Psoas muscle (tissue), 8 donors: Measurements from ENCODE around the gene GPR68. TPM values are rescaled to one million over a fixed set of nuclear protein-coding genes. Genes with fewer than 3 reads are reported as not detected.

Source experiments
- ATAC-seq, 4 donors: fragments of 200-7000 bp; cut with Tn5 transposase; one replicate each; pipeline ENCODE4 v1.9.1; 2020; ENCODE audit warnings: moderate library complexity in 3 of 4, mild to moderate bottlenecking in 2 of 4
- DNase-seq, 2 donors: peaks; one replicate each; pipeline ENCODE4 v3.0.0-alpha.2; 2020
- H3K27ac ChIP-seq: fragments of 200-600 bp; one replicate; pipeline ENCODE4 v1.8.0; 2022
- H3K27me3 ChIP-seq, 3 donors: fragments of 200-600 bp in 1 of 3; one replicate each; pipeline versions ENCODE4 v1.6.1 to v1.8.0; 2013 to 2022; ENCODE audit warnings: low read length in 2 of 3, mild to moderate bottlenecking in 2 of 3, moderate library complexity in 1 of 3; ENCODE audit not compliant: insufficient read depth in 3 of 3
- H3K36me3 ChIP-seq, 2 donors: fragments of 200-600 bp in 1 of 2; one replicate each; pipeline versions ENCODE4 v1.6.1 to v1.8.0; 2013 to 2022; ENCODE audit warnings: low read depth in 1 of 2, mild to moderate bottlenecking in 1 of 2, moderate library complexity in 1 of 2; ENCODE audit not compliant: insufficient read depth in 1 of 2
- H3K4me1 ChIP-seq: fragments of 200-600 bp; one replicate; pipeline ENCODE4 v1.8.0; 2022
- H3K4me3 ChIP-seq: fragments of 200-600 bp; one replicate; pipeline ENCODE4 v1.8.0; 2022; ENCODE audit warnings: mild to moderate bottlenecking
- H3K9me3 ChIP-seq: fragments of 200-600 bp; one replicate; pipeline ENCODE4 v1.8.0; 2022
- CTCF ChIP-seq: fragments of 200-600 bp; IDR thresholded peaks from one replicate; pipeline ENCODE4 v1.8.0; 2022; ENCODE audit warnings: antibody characterized with exemption
- WGBS, 3 donors: extraction: QIAGEN DNeasy Blood & Tissue Kit; methylation state at CpG; one replicate each; pipeline versions ENCODE4 v1.1.6 to v1.1.7; 2013; 5-methylcytosine and 5-hydroxymethylcytosine counted together
- intact Hi-C, 2 donors: fragments of 100-400 bp; cut with DNase I; formaldehyde crosslinking; loops; one replicate each; pipeline versions ENCODE4 v1.11.0 to v1.14.2; 2022
- polyA plus RNA-seq, 3 donors: library from polyadenylated mRNA; stranded (reverse); fragments of 200-250 nt; gene quantifications; one replicate each; pipeline ENCODE4 v1.2.3, GENCODE V29; 2013
- total RNA-seq, 4 donors: library from RNA; stranded (reverse); fragmentation: NEBNext Ultra II Directional in 2 of 4; extraction: Animal tissue kit (Norgen Biotek cat#: 25700) in 2 of 4; gene quantifications; one replicate each; pipeline versions ENCODE4 v1.2.1 to v1.2.4, GENCODE V29; 2021 to 2023
- donor health status: healthy with polysubstance abuse.
- donor health status: DM: no; HTN: no; CAD: no; lungs with moderate emphysema.
- donor health status: Bipolar disorder and iron deficiency.
- donor health status: healthy.
- donor health status: DM: yes; HTN: yes; CAD: no.
- donor health status: DM: no; HTN: no; CAD: no.
- donor health status: DM: no; HTN: no; CAD: no.
- donor health status: DM: yes; HTN: yes; CAD: no.

GPR68 gene
- total and polyA plus RNA-seq, 7 donors: 0.03 to 0.27 (median 0.16) TPM; not detected in 1

- TF ChIP-seq CTCF: no peak
Observed at GRCh38 chr14:91237219-91237618, 7.3 kb downstream of the GPR68 start.

GRCh38 chr14:91235841-91236240 is 8.7 kb downstream of the GPR68 start:
- 86 to 91% (median 88%) methylated on average over 7 of the region's 7 CpGs for WGBS, 3 donors
- no peak overlapping the region for H3K4me3 ChIP-seq

More at GRCh38 chr14:91237219-91237618, 7.3 kb downstream of the GPR68 start:
- Histone ChIP-seq H3K36me3 (no peaks in the 10 kb centered on the region), H3K9me3 (no peaks in the 10 kb centered on the region), H3K4me3 (no peak overlapping the region), H3K4me1 (no peaks in the 10 kb centered on the region), H3K27me3 (no peaks in the 10 kb centered on the region), H3K27ac (no peak overlapping the region)
- DNase-seq (no peak), ATAC-seq (no peak)
- intact Hi-C loops: no loop called here
- WGBS, 3 donors: 84 to 87% (median 84%) methylated on average over 7 of the region's 7 CpGs

GRCh38 chr14:91234791-91235114 is 9.8 kb downstream of the GPR68 start:
- no peak overlapping the region for H3K4me3 ChIP-seq
- ATAC-seq (peak in 1 of 4 donors; percentile 2), DNase-seq (no peak)
- no peak for TF ChIP-seq CTCF
- intact Hi-C loops: no loop called here
- 95 to 97% (median 97%) methylated on average over 16 of the region's 16 CpGs for WGBS, 3 donors
- H3K27me3 ChIP-seq: no peaks in the 10 kb centered on the region
- no peak overlapping the region for H3K27ac ChIP-seq
- H3K9me3 ChIP-seq: peaks cover 3% of the 10 kb centered on the region
- no peaks in the 10 kb centered on the region for H3K4me1 ChIP-seq
- peaks cover 0 to 10% of the 10 kb centered on the region in 2 donors for H3K36me3 ChIP-seq

More at GRCh38 chr14:91235841-91236240, 8.7 kb downstream of the GPR68 start:
- ATAC-seq (peak in 1 of 4 donors; percentile 3), DNase-seq (no peak)
- Histone ChIP-seq H3K27ac (no peak overlapping the region), H3K4me1 (no peaks in the 10 kb centered on the region), H3K36me3 (no peaks in the 10 kb centered on the region), H3K27me3 (no peaks in the 10 kb centered on the region), H3K9me3 (peaks cover 3% of the 10 kb centered on the region)
- intact Hi-C loops: no loop called here
- TF ChIP-seq CTCF: no peak

- peak in 3 of 4 donors; percentile 5 to 15 (median 9) for ATAC-seq
- H3K9me3 ChIP-seq: peaks cover 3% of the 10 kb centered on the region
- H3K27me3 ChIP-seq: no peaks in the 10 kb centered on the region
- H3K4me1 ChIP-seq: no peaks in the 10 kb centered on the region
- no peak for TF ChIP-seq CTCF
- no peak overlapping the region for H3K27ac ChIP-seq
- WGBS, 3 donors: 90 to 93% (median 93%) methylated on average over 60 to 63 of the region's 63 CpGs
- peak; percentile 39 to 64 for DNase-seq
- H3K4me3 ChIP-seq: no peak overlapping the region
- H3K36me3 ChIP-seq: peaks cover 0 to 15% of the 10 kb centered on the region in 2 donors
- intact Hi-C loops: no loop called here
Observed at GRCh38 chr14:91233936-91234790, 10.3 kb downstream of the GPR68 start.
